ENCODE measurements around the gene PLEKHH1. TPM values are rescaled to one million over a fixed set of nuclear protein-coding genes. Genes with fewer than 3 reads are reported as not detected.

The PLEKHH1 gene
- total and polyA plus RNA-seq, 4 donors = 0.46 to 2.4 (median 0.89) TPM

DNA sequence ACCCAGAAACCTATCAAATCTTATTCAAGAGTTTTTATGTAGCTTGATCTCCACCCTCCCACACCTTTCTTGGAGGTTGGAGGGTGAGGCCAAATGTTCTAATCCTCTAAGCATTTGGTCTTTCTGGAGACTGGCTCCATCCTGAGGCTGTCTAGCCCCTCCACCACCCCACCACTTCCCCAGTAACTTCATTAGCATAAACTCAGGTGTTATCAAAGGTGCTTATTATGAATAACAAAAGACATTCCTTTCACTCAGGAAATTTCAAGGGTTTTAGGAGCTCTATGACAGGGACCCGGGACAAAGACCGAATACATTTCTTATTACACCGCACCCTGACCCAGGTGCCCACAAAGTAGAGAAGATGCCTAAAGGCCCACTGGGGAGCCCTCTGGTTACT, 41.8 kb upstream of the PLEKHH1 start (continued):
- TF ChIP-seq, protein P1, sequence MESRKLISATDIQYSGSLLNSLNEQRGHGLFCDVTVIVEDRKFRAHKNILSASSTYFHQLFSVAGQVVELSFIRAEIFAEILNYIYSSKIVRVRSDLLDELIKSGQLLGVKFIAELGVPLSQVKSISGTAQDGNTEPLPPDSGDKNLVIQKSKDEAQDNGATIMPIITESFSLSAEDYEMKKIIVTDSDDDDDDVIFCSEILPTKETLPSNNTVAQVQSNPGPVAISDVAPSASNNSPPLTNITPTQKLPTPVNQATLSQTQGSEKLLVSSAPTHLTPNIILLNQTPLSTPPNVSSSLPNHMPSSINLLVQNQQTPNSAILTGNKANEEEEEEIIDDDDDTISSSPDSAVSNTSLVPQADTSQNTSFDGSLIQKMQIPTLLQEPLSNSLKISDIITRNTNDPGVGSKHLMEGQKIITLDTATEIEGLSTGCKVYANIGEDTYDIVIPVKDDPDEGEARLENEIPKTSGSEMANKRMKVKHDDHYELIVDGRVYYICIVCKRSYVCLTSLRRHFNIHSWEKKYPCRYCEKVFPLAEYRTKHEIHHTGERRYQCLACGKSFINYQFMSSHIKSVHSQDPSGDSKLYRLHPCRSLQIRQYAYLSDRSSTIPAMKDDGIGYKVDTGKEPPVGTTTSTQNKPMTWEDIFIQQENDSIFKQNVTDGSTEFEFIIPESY (IDR thresholded peaks at IDR 0.05) = no peak
- TF ChIP-seq RAD21 (IDR thresholded peaks at IDR 0.05) = no peak
- no peak for TF ChIP-seq GABPA (IDR thresholded peaks at IDR 0.05 in 1 of 2, conservative IDR thresholded peaks at IDR 0.05 in 1 of 2)
- TF ChIP-seq NR2F2 (IDR thresholded peaks at IDR 0.05) = no peak
- no peak for TF ChIP-seq JUND (IDR thresholded peaks at IDR 0.05)
- no peak for TF ChIP-seq FOXA1 (IDR thresholded peaks at IDR 0.05)
- no peak for TF ChIP-seq FOXA2 (IDR thresholded peaks at IDR 0.05)
- TF ChIP-seq YY1 (IDR thresholded peaks at IDR 0.05) = no peak

DNA sequence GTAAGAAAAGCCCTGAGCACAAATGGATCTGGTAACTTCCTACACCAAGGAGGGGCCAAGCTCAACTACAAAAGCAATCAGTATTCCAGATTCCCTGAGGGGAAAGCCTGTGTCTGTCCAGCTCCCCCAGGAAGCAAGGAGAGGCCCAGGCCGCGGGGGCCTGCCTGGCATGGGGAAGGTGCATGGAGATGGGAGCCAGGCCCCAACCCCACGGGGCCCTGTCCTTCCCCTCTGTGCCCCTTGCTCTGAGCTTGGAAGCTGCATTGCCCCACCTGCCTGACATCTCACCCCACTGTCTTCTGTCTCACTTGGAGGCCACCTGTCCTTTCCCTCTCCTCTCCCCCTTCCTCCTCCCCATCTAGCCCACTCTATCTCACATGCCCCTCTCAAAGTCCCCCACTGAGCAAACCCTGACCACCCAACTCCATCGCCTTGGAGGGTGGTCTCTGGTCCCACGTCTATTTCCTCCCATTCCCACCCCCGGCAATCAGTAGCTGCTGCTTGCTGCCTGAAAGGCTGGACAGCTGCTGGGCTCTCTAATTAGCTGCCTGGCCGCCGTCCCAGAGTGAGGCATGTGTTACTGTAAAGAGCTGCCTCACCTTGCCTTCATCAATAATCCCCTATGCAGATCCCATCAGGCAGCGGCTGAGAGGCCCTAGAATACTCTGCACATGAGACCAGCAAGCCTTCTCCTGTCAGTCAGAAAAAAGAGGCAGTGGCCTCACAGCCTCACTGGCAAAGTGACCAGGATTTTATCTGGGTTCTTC, 41.2 kb upstream of the PLEKHH1 start:
- no peak for DNase-seq (ENCODE audit: low spot score)
- no peaks in the 10 kb centered on the region for H3K27me3 ChIP-seq (ENCODE audit: control insufficient read depth in 4 of 4, insufficient read depth in 4 of 4, low read length in 3 of 4)
- no peak for TF ChIP-seq EGR1 (IDR thresholded peaks at IDR 0.05; ENCODE audit: low read depth in 2 of 2)
- no peak for TF ChIP-seq HNF4G (IDR thresholded peaks at IDR 0.05)
- no peak for TF ChIP-seq FOXA2 (IDR thresholded peaks at IDR 0.05)
- H3K9ac ChIP-seq (ENCODE audit: low read depth in 1 of 2, low read length in 2 of 2) = no peak overlapping the region
- 75% methylated on average over 9 of the region's 9 CpGs for WGBS
- no peaks in the 10 kb centered on the region for H3K36me3 ChIP-seq (ENCODE audit: control insufficient read depth in 4 of 4, insufficient read depth in 3 of 4, low read depth in 1 of 4, low read length in 3 of 4)
- H3K27ac ChIP-seq (ENCODE audit: low read depth in 1 of 2, low read length in 2 of 2) = no peak overlapping the region
- H3K9me3 ChIP-seq (ENCODE audit: control insufficient read depth in 4 of 4, low read length in 3 of 4) = peaks cover 4 to 16% (median 8%) of the 10 kb centered on the region in 4 donors
- H3K4me3 ChIP-seq (ENCODE audit: low read depth in 1 of 3, low read length in 3 of 3) = no peak overlapping the region
- H3K4me1 ChIP-seq (ENCODE audit: control insufficient read depth in 4 of 4, insufficient read depth in 4 of 4, low read length in 3 of 4) = no peaks in the 10 kb centered on the region

GRCh38 chr14:67492538-67492937, 40.6 kb upstream of the PLEKHH1 start:
- Histone ChIP-seq H3K36me3 (ENCODE audit: control insufficient read depth in 4 of 4, insufficient read depth in 3 of 4, low read depth in 1 of 4, low read length in 3 of 4) (no peaks in the 10 kb centered on the region), H3K27me3 (ENCODE audit: control insufficient read depth in 4 of 4, insufficient read depth in 4 of 4, low read length in 3 of 4) (no peaks in the 10 kb centered on the region), H3K9ac (ENCODE audit: low read depth in 1 of 2, low read length in 2 of 2) (no peak overlapping the region), H3K4me1 (ENCODE audit: control insufficient read depth in 4 of 4, insufficient read depth in 4 of 4, low read length in 3 of 4) (no peaks in the 10 kb centered on the region), H3K4me3 (ENCODE audit: low read depth in 1 of 3, low read length in 3 of 3) (no peak overlapping the region), H3K27ac (ENCODE audit: low read depth in 1 of 2, low read length in 2 of 2) (no peak overlapping the region), H3K9me3 (ENCODE audit: control insufficient read depth in 4 of 4, low read length in 3 of 4) (peaks cover 4 to 16% (median 8%) of the 10 kb centered on the region in 4 donors)
- DNase-seq (ENCODE audit: low spot score) = no peak
- 96% methylated on average over 3 of the region's 3 CpGs for WGBS
- TF ChIP-seq RAD21 (IDR thresholded peaks at IDR 0.05) (no peak), FOXA2 (IDR thresholded peaks at IDR 0.05) (no peak), HNF4G (IDR thresholded peaks at IDR 0.05) (no peak)
- TF ChIP-seq, protein P1 (IDR thresholded peaks at IDR 0.05) = no peak

DNA sequence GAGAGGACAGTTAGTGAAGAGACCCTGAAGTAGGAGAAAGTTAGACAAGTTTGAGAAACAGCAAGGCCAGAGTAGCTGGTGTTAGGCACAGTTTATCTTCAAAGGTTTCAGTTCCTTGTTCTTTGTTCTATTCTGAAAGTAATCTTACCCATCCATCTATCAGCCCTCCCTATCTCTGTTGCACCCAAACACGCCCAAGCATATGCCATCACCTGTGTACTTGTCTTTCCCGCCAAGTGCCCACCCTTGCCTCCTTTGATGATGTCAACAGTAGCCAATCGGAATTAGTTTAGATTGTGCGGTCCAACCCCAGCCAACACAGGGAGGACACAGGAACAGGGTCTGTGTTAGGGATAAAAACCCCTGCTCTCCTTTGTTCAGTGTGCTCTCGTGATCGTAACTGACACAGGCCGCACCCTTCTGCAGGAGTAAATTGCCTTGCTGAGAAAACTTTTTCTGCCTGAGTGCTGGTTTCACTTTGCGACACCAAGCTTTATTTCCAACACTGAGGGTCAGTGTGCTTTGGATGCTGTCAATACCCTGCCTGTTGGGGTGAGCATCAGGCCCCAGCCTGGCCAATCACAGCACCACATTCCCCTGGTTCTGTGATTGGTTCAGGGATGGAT, 39.9 kb upstream of the PLEKHH1 start:
- TF ChIP-seq HNF4G (IDR thresholded peaks at IDR 0.05) (no peak), ATF3 (IDR thresholded peaks at IDR 0.05) (no peak), REST (IDR thresholded peaks at IDR 0.05) (no peak), RAD21 (IDR thresholded peaks at IDR 0.05) (no peak)
- 96% methylated on average over 8 of the region's 8 CpGs for WGBS
- Histone ChIP-seq H3K36me3 (ENCODE audit: control insufficient read depth in 4 of 4, insufficient read depth in 3 of 4, low read depth in 1 of 4, low read length in 3 of 4) (no peaks in the 10 kb centered on the region), H3K4me1 (ENCODE audit: control insufficient read depth in 4 of 4, insufficient read depth in 4 of 4, low read length in 3 of 4) (no peaks in the 10 kb centered on the region), H3K9me3 (ENCODE audit: control insufficient read depth in 4 of 4, low read length in 3 of 4) (peaks cover 4 to 16% (median 8%) of the 10 kb centered on the region in 4 donors), H3K4me3 (ENCODE audit: low read depth in 1 of 3, low read length in 3 of 3) (peak overlapping the region in 1 of 3 donors; percentile 28), H3K27ac (ENCODE audit: low read depth in 1 of 2, low read length in 2 of 2) (no peak overlapping the region), H3K27me3 (ENCODE audit: control insufficient read depth in 4 of 4, insufficient read depth in 4 of 4, low read length in 3 of 4) (no peaks in the 10 kb centered on the region), H3K9ac (ENCODE audit: low read depth in 1 of 2, low read length in 2 of 2) (no peak overlapping the region)
- DNase-seq (ENCODE audit: low spot score) = no peak

Data from liver (tissue), 9 donors.